Neuron (in vitro differentiated cells): Measurements from ENCODE around the gene KIF5C.
"Not testable (repeated sequence)": the region's sequence is repeated elsewhere in the genome, so short reads cannot be mapped to it uniquely, and the experiment has no call there.

ENCODE experiments used
- H2AFZ ChIP-seq: one replicate; pipeline ENCODE4 v1.6.1; 2013; ENCODE audit warnings: low read depth, mild to moderate bottlenecking, inconsistent platforms, low read length, moderate library complexity
- H3K27me3 ChIP-seq: one replicate; pipeline ENCODE4 v1.6.1; 2013; ENCODE audit warnings: low read length; ENCODE audit not compliant: insufficient read depth
- H3K36me3 ChIP-seq: one replicate; pipeline ENCODE4 v1.6.1; 2013; ENCODE audit warnings: low read length; ENCODE audit not compliant: insufficient read depth
- H3K4me1 ChIP-seq: one replicate; pipeline ENCODE4 v1.6.1; 2013; ENCODE audit warnings: low read length; ENCODE audit not compliant: insufficient read depth
- H3K4me3 ChIP-seq: 2 replicates; pipeline ENCODE4 v1.5.1; 2013; ENCODE audit warnings: mild to moderate bottlenecking, low read length, moderate library complexity
- H3K9me3 ChIP-seq: one replicate; pipeline ENCODE4 v1.6.1; 2013; ENCODE audit warnings: low read length

Gene KIF5C

GRCh38 chr2:148979164-148979918, 104.3 kb downstream of the KIF5C start:
- Histone ChIP-seq H2AFZ (no peak overlapping the region), H3K4me3 (no peak overlapping the region), H3K36me3 (peaks cover 73% of the 10 kb centered on the region), H3K9me3 (no peaks in the 10 kb centered on the region), H3K27me3 (no peaks in the 10 kb centered on the region), H3K4me1 (no peaks in the 10 kb centered on the region)

- no peaks in the 10 kb centered on the region for H3K27me3 ChIP-seq
- peaks cover 71% of the 10 kb centered on the region for H3K36me3 ChIP-seq
- no peaks in the 10 kb centered on the region for H3K4me1 ChIP-seq
These were observed 104.9 kb downstream of the KIF5C start for GRCh38 chr2:148979919-148980277.

GRCh38 chr2:148980496-148980895, 105.5 kb downstream of the KIF5C start:
- not testable (repeated sequence) for H2AFZ ChIP-seq, H3K4me1 ChIP-seq, H3K4me3 ChIP-seq, H3K9me3 ChIP-seq, H3K27me3 ChIP-seq
- peaks cover 69% of the 10 kb centered on the region for H3K36me3 ChIP-seq

More at GRCh38 chr2:148979919-148980277, 104.9 kb downstream of the KIF5C start:
- no peak overlapping the region for H2AFZ ChIP-seq
- H3K9me3 ChIP-seq: no peaks in the 10 kb centered on the region
- no peak overlapping the region for H3K4me3 ChIP-seq

- H3K9me3 ChIP-seq: no peaks in the 10 kb centered on the region
- H2AFZ ChIP-seq: no peak overlapping the region
- no peaks in the 10 kb centered on the region for H3K4me1 ChIP-seq
- H3K36me3 ChIP-seq: peaks cover 72% of the 10 kb centered on the region
- no peaks in the 10 kb centered on the region for H3K27me3 ChIP-seq
- H3K4me3 ChIP-seq: no peak overlapping the region
These were observed 106.3 kb downstream of the KIF5C start for GRCh38 chr2:148981324-148981723.

- Histone ChIP-seq H3K27me3 (no peaks in the 10 kb centered on the region), H2AFZ (no peak overlapping the region), H3K4me1 (no peaks in the 10 kb centered on the region), H3K4me3 (no peak overlapping the region), H3K9me3 (no peaks in the 10 kb centered on the region), H3K36me3 (peaks cover 70% of the 10 kb centered on the region)
These were observed 106.8 kb downstream of the KIF5C start for GRCh38 chr2:148981781-148982180.

- no peaks in the 10 kb centered on the region for H3K9me3 ChIP-seq
- H3K4me1 ChIP-seq: no peaks in the 10 kb centered on the region
- no peak overlapping the region for H2AFZ ChIP-seq
- H3K4me3 ChIP-seq: no peak overlapping the region
- H3K36me3 ChIP-seq: peaks cover 75% of the 10 kb centered on the region
- H3K27me3 ChIP-seq: no peaks in the 10 kb centered on the region
These were observed 107.3 kb downstream of the KIF5C start for GRCh38 chr2:148982282-148982681.

GRCh38 chr2:148983896-148984295, 108.9 kb downstream of the KIF5C start:
- Histone ChIP-seq H3K4me1 (no peaks in the 10 kb centered on the region), H3K36me3 (peaks cover 77% of the 10 kb centered on the region), H3K9me3 (no peaks in the 10 kb centered on the region), H2AFZ (no peak overlapping the region), H3K27me3 (no peaks in the 10 kb centered on the region), H3K4me3 (no peak overlapping the region)

- H2AFZ ChIP-seq: no peak overlapping the region
- no peaks in the 10 kb centered on the region for H3K27me3 ChIP-seq
- H3K9me3 ChIP-seq: no peaks in the 10 kb centered on the region
- no peak overlapping the region for H3K4me3 ChIP-seq
- peaks cover 74% of the 10 kb centered on the region for H3K36me3 ChIP-seq
- no peaks in the 10 kb centered on the region for H3K4me1 ChIP-seq
These were observed 109.4 kb downstream of the KIF5C start for GRCh38 chr2:148984449-148984848.

GRCh38 chr2:148987286-148987685, 112.3 kb downstream of the KIF5C start:
- H3K36me3 ChIP-seq: peaks cover 65% of the 10 kb centered on the region
- H3K9me3 ChIP-seq: no peaks in the 10 kb centered on the region
- no peaks in the 10 kb centered on the region for H3K4me1 ChIP-seq
- H3K27me3 ChIP-seq: no peaks in the 10 kb centered on the region
- no peak overlapping the region for H3K4me3 ChIP-seq
- no peak overlapping the region for H2AFZ ChIP-seq

GRCh38 chr2:148988337-148988736, 113.3 kb downstream of the KIF5C start:
- Histone ChIP-seq H2AFZ (no peak overlapping the region), H3K4me3 (no peak overlapping the region), H3K36me3 (peaks cover 64% of the 10 kb centered on the region), H3K4me1 (no peaks in the 10 kb centered on the region), H3K9me3 (no peaks in the 10 kb centered on the region), H3K27me3 (no peaks in the 10 kb centered on the region)

GRCh38 chr2:148989882-148990493, 115.0 kb downstream of the KIF5C start:
- Histone ChIP-seq H3K4me1 (no peaks in the 10 kb centered on the region), H2AFZ (no peak overlapping the region), H3K4me3 (no peak overlapping the region), H3K36me3 (peaks cover 65% of the 10 kb centered on the region), H3K27me3 (no peaks in the 10 kb centered on the region), H3K9me3 (no peaks in the 10 kb centered on the region)

- Histone ChIP-seq H3K36me3 (peaks cover 66% of the 10 kb centered on the region), H3K4me1 (no peaks in the 10 kb centered on the region), H3K9me3 (no peaks in the 10 kb centered on the region), H3K27me3 (no peaks in the 10 kb centered on the region), H2AFZ (no peak overlapping the region), H3K4me3 (no peak overlapping the region)
These were observed 115.9 kb downstream of the KIF5C start for GRCh38 chr2:148990968-148991367.

- H3K27me3 ChIP-seq: no peaks in the 10 kb centered on the region
- no peaks in the 10 kb centered on the region for H3K4me1 ChIP-seq
- no peak overlapping the region for H3K4me3 ChIP-seq
- H3K36me3 ChIP-seq: peaks cover 68% of the 10 kb centered on the region
- H3K9me3 ChIP-seq: no peaks in the 10 kb centered on the region
- no peak overlapping the region for H2AFZ ChIP-seq
These were observed 117.4 kb downstream of the KIF5C start for GRCh38 chr2:148992448-148992847.

GRCh38 chr2:148993351-148993750, 118.3 kb downstream of the KIF5C start:
- Histone ChIP-seq H3K4me3 (no peak overlapping the region), H3K27me3 (no peaks in the 10 kb centered on the region), H2AFZ (no peak overlapping the region), H3K36me3 (peaks cover 72% of the 10 kb centered on the region), H3K9me3 (no peaks in the 10 kb centered on the region), H3K4me1 (no peaks in the 10 kb centered on the region)
